Stimulated activated CD8-positive, alpha-beta memory T cell treated with anti-CD3 and anti-CD28 coated beads, Interleukin-7, amount 100 ng/mL, for 24 hours (primary cell): ENCODE measurements around the gene ABCG2.

Experiments used
- DNase-seq: peaks from one replicate; pipeline ENCODE4 v3.0.0-alpha.2; 2020; ENCODE audit warnings: low read depth

ABCG2 gene

GRCh38 chr4:88064410-88064809, 94.0 kb downstream of the ABCG2 start:
- DNase-seq: no peak

GRCh38 chr4:88063634-88064296, 94.7 kb downstream of the ABCG2 start:
- no peak for DNase-seq

GRCh38 chr4:88062843-88063242, 95.6 kb downstream of the ABCG2 start:
- DNase-seq: no peak

GRCh38 chr4:88062311-88062710, 96.1 kb downstream of the ABCG2 start:
- DNase-seq: no peak

- DNase-seq: no peak
Measured at GRCh38 chr4:88060431-88060830, 98.0 kb downstream of the ABCG2 start.

GRCh38 chr4:88059766-88060165, 98.7 kb downstream of the ABCG2 start:
- no peak for DNase-seq

GRCh38 chr4:88058295-88058694, 100.1 kb downstream of the ABCG2 start:
- no peak for DNase-seq

GRCh38 chr4:88054901-88055300, 103.5 kb downstream of the ABCG2 start:
- no peak for DNase-seq

GRCh38 chr4:88054229-88054628, 104.2 kb downstream of the ABCG2 start:
- DNase-seq: no peak

- DNase-seq: no peak
Measured at GRCh38 chr4:88045021-88045420, 113.4 kb downstream of the ABCG2 start.

GRCh38 chr4:88043586-88044340, 114.7 kb downstream of the ABCG2 start:
- no peak for DNase-seq

GRCh38 chr4:88043001-88043400, 115.4 kb downstream of the ABCG2 start:
- DNase-seq: no peak

- no peak for DNase-seq
Measured at GRCh38 chr4:88041626-88042025, 116.8 kb downstream of the ABCG2 start.

- no peak for DNase-seq
Measured at GRCh38 chr4:88040707-88041106, 117.7 kb downstream of the ABCG2 start.
